NCI-H2196 (cell line): ENCODE data around the gene OR10G8.
A peak's percentile ranks its signal among the peaks of the same experiment; 100 is the strongest.
"Not testable (repeated sequence)": the region's sequence is repeated elsewhere in the genome, so short reads cannot be mapped to it uniquely, and the experiment has no call there.

Experiments
- DNase-seq: peaks from one replicate; lab custom pipeline; 2025; ENCODE audit not compliant: unreplicated experiment; lab: John Stamatoyannopoulos, UW

The OR10G8 gene, protein sequence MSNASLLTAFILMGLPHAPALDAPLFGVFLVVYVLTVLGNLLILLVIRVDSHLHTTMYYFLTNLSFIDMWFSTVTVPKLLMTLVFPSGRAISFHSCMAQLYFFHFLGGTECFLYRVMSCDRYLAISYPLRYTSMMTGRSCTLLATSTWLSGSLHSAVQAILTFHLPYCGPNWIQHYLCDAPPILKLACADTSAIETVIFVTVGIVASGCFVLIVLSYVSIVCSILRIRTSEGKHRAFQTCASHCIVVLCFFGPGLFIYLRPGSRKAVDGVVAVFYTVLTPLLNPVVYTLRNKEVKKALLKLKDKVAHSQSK

DNA sequence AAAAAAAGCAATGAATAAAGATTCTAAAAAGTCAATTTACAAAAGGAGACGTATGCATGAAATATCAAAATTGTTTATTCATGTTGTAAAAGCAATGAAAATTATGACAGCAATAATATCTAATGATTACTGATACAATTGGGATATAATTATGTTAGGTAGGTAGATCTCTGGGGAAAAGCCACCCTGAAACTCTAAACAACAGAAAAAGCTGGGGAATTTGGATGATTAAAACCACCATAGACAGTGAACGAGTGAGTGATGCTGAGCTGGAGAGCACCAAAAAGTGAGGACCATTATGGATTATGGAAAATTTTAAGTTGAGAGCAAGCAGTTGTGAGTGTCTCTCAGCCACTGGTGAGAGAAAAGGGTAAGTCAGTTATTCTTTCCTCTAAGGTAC lies at the start of gene OR10G8:
Gene OR10G8, plus strand, starts transcription at position 301 of the 400 bp plus-strand sequence. CDS start 2,825 bp downstream, outside the sequence.
- no peak for DNase-seq

DNA sequence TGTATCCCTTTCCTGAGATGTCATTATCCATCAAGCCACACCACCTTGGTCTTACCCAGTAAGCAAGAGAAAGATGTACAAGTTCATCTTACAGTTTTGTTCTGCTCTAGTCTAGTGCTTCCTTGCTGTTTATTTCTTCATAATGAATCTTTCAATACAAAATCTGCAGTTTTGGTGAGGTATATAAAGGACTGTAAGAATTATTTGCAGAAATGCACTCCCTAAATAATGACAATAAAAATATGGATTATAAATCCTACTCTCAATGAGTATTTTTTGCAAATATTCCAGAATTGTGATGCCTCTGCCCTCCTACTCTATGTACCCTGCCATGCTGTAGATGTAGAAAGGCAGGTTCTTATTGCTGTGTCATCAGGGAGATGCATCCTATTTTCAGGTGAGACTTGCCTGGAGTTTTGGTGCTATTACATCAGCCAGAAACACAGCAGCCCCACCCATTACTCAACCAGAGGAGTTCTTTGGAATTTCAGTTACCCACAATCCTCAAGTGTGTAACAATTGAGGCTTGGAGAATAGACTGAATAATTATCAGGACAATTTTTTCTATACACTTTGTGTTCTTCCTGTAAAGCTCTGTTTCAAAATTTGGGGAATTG lies 48.8 kb upstream of the OR10G8 start, which contains the start of gene OR10S1:
Gene OR10S1, minus strand, starts transcription at position 51 of the 617 bp plus-strand sequence. CDS start 117 bp downstream, outside the sequence.
- no peak for DNase-seq

DNA sequence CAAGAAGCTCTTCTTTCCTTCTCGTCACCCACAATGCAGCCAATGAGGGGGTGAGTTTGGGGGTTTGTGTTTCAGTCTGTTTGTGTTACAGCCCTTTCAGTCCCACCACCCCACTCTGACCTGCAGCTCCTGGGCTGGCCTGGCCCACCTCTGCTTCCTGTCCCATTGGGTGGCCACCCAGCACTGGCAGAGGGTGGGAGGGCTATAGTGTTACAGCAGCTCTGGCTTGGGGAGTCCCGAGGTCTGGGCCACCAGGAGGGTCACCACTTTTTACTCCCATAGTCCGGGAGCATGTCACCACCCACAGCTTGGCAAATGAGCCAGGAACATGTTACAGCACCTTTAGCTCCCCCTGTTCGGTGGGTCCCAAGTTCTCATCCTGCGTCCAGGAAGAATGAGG lies 47.3 kb upstream of the OR10G8 start:
- no peak for DNase-seq

DNA sequence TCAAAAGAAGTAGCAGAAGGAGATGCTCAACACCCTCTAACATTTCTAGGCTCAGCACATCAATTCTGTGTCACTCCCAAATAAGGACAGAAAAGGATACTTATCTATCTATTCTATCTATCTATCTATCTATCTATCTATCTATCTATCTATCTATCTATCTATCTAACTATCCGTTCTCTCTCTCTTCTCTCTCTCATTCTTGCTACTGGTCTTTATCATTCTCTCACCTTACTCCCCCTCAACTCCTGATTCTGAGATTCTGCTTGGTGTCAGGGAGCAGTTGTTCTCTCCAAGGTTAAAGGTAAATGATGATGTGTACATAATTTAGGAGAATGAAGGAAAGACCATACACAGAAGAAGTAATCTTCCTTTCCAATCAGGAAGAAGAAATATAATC lies 31.5 kb upstream of the OR10G8 start, which contains the start of gene OR10G6:
Gene OR10G6, minus strand, starts transcription at position 43 of the 400 bp plus-strand sequence. Its CDS starts 0 bp downstream, at position 43.
- no peak for DNase-seq

DNA sequence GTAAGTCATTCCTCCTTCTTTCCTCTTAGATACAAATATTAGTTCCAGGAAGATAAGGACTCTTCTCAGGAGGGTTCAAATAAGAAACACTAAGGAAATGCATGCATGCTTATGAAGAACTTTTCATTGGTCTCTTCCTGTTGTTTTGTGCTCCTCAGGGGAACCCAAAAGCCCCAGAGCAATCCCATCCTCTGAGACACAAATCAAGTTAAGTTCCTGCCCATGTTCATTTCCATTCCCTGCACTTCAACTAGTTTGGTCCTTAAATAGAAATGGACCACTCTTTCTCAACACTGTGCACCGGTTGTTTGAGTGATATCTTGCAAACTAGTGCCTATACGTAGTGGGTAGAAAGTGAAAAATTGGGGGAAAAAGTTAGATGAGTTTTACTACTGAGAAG lies 13.9 kb upstream of the OR10G8 start, which contains the start of gene OR10G4:
Gene OR10G4, plus strand, starts transcription at position 301 of the 400 bp plus-strand sequence. CDS start 2,578 bp downstream, outside the sequence.
- no peak for DNase-seq

DNA sequence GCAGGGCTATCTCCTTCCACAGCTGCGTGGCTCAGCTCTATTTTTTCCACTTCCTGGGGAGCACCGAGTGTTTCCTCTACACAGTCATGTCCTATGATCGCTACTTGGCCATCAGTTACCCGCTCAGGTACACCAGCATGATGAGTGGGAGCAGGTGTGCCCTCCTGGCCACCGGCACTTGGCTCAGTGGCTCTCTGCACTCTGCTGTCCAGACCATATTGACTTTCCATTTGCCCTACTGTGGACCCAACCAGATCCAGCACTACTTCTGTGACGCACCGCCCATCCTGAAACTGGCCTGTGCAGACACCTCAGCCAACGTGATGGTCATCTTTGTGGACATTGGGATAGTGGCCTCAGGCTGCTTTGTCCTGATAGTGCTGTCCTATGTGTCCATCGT lies 10.8 kb upstream of the OR10G8 start:
- DNase-seq = not testable (repeated sequence)

DNA sequence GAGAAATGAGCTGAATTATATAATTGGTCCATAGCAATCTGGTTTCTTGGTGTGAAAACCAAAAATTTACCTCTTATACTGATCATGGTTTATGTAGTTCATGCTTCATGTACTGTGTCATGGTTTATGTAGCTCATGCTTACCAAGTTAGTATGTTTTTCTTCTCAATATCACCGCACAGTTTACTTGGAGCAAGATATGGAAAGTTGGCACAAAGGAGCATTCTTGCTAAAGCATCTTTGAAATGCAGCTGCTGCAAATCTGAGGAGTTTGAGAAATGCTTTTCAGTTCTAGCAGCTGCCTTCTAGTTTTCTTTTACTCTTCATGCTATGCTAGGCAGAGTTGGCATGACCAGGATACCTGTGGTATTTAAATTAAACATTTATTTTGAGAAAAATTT lies 10.1 kb downstream of the OR10G8 start:
- no peak for DNase-seq

DNA sequence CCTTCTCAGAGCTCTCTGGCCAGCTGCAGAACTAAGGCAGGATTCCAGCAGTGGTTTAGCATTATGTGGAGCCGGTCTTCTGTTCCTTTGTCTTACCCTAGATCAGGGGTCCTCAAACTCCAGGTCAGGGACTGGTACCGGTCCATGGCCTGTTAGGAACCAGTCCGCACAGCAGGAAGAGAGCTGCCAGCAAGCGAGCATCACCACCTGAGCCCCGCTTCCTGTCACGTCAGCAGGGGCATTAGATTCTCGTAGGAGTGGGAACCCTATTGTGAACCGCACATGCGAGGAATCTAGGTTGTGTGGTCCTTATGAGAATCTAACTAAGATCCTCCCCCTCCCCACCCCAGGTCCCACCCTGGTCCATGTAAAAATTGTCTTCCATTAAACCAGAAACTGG lies 13.0 kb downstream of the OR10G8 start:
- no peak for DNase-seq

DNA sequence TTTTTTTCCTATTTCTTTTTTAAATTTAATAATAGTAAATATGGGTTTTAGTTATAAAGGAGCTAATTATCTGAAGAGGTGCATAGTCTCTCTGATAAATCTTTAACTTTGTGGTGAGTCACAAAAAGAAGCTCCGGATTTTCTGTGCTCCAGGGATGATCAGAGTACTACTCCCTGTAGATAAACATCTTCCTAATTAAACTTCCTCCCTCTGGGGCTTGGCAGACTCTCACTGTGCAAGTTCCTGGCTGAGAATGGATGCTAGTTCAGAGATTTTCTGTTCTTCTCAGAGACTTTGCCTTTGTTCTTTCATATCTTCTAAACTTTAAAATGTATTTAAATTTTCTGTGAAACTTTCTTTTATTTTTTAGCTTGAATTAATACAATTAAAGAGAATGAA lies 14.7 kb downstream of the OR10G8 start, which contains the start of gene OR10G7:
Gene OR10G7, minus strand, starts transcription at position 72 of the 400 bp plus-strand sequence. CDS start 2,324 bp downstream, outside the sequence.
- no peak for DNase-seq

DNA sequence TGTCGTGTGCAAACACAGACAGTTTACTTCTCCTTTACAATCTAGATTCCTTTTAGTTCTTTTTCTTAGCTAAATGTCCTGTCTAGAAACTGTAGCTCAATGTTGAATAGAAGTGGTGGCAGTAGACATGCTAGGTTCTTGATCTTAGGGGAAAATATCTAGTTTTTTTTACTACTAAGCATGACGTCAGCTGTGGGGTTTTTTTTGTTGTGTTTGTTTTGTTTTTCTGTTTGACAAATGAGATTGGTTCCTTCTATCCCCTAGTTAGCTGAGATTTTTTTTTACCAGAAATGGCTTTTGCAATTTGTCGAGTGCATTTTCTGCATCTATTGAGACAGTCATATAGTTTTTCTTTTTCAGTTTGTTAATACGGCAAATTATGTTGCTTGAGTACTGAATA lies 16.8 kb downstream of the OR10G8 start:
- no peak for DNase-seq

DNA sequence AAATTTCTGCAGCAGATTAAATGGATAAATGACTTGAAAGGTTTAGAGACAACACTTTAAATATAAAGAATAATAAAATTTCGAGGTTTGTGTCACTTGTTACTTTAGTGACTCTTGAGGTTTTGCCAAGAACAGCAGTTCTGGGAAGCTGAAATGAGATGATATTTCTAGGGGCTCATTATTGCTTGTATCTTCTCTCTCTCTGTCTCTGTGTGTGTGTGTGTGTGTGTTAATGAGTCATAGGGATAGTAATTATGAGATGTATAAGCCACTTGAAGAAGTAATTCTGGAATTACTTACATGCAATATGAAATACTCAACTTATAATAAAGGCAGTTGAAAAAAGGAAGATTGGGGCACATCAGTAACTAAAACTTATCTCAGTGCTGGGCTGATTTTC lies 24.1 kb downstream of the OR10G8 start:
- DNase-seq = no peak

DNA sequence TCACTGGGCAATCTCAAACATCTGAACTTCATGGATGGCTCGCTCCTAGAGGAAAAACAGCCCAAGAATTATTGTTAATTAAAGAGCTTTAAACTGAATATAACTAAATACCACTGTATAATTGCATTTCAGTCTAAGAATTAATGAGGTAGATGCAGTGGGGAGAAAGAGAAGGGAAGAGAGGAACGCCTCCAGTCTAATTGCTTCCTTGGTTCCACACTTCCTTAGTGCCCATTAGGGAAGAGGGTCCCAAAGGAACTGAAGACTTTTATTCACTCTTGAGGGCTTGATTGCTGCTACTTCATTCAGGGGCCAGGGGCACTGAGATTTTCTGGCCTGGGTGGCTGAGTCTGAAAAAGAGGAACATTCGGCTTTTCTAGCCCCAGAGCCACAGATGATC lies 26.4 kb downstream of the OR10G8 start:
- DNase-seq = no peak

DNA sequence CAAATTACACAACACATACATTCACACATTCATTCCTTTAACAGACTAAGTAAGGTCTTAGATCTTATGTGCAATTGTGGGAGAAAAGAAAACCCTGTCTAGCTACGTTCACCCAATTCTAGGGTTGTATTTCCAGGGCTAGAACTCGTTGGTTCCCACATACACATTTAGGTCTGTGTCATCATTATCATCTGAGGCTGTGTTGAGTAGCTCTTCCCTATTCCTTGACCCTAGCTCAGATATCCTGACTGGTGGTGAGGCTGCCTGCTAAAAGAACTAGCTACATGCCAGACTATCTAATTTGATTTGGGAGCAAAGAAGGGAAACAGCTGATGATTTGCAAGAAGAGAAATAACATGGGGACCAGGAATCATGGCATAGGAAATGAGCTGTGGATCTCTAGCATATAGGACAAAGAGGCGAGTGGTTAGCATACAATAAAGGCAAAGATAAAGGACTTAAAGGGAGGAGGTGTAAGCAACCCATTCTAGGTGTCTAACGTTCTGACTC lies 42.1 kb downstream of the OR10G8 start:
- no peak for DNase-seq

DNA sequence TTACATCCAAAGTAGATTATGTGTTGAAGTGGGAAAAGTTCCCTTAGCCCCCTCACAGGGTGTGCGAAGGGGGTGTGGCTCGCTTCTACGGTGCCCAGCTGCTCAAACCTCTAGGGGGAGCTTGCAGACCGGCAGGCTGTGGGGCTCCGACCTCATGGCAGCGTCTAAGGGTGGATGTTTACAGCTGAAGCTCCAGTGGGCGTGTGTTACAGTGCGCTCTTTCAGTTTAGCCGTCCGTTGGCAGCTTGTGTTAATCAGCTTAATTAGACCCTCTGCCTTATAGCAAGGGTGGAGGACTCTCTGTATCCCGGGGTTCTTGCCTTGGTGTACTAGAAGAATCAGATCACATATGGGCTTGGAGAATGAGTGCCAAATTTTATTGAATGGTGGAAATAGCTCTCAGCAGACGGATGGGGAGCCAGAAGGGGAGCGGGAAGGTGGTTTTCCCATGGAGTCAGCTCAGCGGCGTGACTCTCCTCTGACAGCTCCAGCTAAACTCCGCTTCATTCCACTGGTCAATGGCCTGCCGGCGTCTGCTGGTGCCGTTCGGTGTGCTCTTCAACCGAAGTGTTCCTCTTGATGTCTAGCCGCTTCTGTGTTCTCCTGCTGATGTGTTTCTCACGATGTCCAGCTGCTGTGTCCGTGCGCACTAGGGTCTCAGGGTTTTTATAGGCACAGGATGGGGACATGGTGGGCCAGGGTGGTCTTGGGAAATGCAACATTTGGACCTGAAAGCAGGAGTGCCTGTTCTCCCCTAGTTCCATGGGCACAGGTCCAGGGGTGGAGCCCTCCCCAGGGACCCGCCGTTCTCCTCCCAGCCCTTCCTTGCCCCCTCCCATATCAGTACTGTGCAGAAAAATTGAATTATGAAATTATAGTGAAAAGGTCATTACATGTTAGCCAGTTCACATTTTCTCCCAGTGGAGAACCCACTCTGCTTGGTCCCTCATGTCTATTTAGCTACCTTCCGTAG lies 43.1 kb downstream of the OR10G8 start:
- peak; percentile 23 for DNase-seq

DNA sequence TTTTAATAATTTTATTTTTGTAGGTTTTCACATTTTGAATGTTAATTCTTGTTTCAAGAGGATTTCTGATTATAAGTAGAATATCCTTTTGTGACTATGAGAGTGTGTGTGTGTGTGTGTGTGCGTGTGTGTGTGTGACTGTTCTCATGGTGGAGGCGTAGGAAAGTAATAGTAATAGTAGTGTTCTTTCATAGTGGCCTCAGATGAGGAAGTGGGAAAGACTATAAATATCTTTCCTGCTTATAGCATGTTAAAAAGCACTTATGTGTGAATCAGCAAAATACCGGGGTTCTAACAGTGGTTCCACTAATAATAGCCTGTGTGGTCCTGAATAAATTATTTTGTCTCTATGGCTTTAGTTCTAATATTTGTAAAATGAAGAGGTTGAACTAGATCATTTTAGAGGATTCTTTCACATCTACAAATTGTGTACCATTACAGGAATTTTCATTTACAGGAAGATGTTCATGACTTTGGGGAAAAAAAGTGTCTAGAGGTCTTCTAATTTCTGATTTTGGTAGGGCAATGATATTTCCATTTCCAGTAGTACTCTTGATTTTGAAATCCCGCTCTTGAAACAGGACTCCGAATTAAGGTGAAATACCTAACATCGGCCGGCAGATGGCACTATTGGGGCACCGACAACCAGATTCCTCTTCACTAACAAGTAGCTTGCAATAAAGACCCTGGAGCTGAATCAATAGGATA lies 44.5 kb downstream of the OR10G8 start:
- peak; percentile 61 for DNase-seq

DNA sequence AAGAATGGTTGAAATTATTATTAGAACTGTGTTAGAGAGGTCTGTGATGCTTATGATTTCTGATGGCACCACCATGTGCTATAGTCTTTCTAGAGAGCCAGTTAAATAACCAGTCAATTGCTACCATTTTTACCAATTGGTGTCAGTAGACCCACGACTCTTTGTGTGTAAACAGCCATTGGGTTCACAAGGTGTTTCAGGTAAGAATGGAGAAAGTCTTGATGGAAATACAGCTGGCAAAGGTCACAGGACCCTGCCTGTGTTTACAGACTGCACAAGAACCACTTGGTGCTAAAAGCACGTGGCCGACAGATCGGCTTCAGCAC lies 45.0 kb downstream of the OR10G8 start:
- DNase-seq = no peak

DNA sequence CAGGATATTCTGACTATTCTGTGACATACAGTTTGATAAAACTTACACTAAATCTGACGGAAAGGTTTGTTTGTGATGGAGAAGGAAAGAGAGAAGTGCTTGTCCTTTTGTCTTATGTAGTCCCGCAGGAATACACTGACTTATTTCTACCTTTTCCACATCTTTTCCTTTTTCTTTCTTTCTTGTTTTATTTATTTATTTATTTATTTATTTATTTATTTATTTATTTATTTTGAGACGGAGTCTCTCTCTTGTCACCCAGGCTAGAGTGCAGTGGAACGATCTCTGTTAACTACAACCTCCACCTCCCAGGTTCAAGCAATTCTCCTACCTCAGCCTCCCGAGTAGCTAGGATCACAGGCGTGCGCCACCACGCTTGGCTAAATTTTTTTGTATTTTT lies 45.5 kb downstream of the OR10G8 start:
- DNase-seq = no peak

DNA sequence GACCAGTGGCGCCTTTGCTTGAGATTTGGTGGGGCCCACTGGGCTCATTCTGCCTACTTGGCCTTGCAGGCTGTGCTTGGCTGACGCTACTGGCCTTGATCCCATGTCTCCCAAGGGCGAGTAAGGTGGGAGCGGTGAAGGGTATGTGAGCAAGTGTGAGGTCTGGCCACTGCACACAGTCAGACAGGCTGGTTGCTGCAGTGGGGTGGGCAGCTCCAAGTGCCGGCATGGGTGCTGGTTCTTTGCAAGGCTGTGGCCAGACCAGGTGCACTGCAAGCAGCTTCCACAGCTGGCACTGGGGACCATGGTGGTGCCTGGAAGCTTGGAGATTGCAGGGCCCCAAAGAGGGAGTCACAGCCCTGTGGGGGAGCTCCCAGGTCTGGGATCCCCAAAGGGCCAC lies 48.0 kb downstream of the OR10G8 start:
- DNase-seq = no peak

DNA sequence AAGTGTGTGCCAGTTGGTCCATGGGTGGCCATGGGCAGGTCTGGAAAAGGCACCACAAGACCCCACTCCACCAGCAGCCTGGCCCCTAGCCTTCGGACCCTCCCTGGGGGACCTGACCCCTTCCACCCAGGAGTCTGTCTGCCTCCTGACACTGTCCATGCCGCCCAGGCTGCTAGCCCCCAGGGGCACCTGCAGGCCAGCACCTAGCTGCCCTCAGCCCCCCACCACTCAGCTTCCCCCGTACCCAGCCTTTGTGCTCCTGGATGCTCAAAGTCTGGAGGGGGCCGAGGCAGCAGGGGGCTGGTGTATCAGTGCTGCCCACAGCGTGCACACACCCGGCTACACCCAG lies 48.9 kb downstream of the OR10G8 start:
- DNase-seq = no peak

DNA sequence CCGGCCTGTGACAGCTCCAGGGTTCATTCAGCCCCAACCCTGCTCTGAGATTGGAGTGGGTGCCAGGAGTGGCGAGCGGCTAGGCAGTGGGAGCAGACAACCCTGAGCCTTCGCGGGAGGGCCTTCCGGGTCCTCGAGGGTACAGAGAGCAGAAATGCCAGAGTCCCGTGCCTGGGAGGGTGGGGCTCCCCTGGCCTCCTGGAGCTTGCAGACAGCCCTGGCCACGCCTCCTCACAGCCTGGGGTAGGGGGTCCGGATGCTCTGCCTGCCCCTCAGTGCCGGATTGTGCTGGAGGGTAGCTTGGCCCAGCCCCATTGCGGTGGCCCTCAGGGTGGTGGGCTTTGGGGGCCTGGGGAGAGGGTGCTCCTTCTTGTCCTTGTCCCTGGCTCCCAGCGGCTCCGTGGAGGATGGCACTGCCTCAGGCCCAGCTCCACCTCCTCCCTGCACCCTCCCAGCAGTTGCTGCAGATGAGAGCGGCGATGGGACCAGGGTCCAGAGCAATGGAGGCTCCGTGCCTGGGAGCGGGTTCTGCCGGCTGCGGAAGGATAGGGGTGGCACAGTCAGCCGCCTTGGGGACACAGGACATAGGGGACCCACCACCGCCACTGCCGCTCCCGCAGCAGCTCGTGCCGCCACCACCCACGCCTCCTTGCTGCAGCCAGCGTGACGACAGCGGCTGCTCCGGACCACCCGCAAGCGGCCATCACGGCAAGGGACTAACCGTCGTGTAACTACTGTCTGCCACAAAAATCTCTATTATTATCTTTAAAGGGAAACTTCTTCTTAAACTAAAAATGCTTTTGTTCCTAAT lies 49.4 kb downstream of the OR10G8 start:
- no peak for DNase-seq
